H1 (cell line): Measurements from ENCODE around the gene CABLES2.

Experiments
- BACH1 ChIP-seq: IDR thresholded peaks from 2 replicates; pipeline ENCODE4 v1.6.1; 2012; ENCODE audit warnings: low read length, improper control_type of control experiment
- CBX5 ChIP-seq: fragments of 300-800, 300-1000 bp; sonication (generic); IDR thresholded peaks from 2 replicates; pipeline ENCODE4 v1.7.1; 2016; ENCODE audit warnings: antibody characterized with exemption, low read length, low read depth
- EZH2 ChIP-seq: fragments of 200-600 bp; sonication (generic); IDR thresholded peaks from 2 replicates; pipeline ENCODE4 v1.7.1; 2012; ENCODE audit warnings: low read depth, mild to moderate bottlenecking, moderate library complexity, low read length, inconsistent platforms; ENCODE audit not compliant: severe bottlenecking
- HDAC2 ChIP-seq, 2 experiments: fragments of 300-600 bp in 1 of 2; sonication (generic) in 1 of 2; IDR thresholded peaks; 2 replicates each; pipeline ENCODE4 v1.6.1; 2011 to 2012; ENCODE audit warnings: low read depth in 2 of 2, low read length in 2 of 2, mild to moderate bottlenecking in 2 of 2, moderate library complexity in 2 of 2, borderline replicate concordance in 1 of 2, inconsistent platforms in 1 of 2
- JUN ChIP-seq: IDR thresholded peaks from 2 replicates; pipeline ENCODE4 v1.6.1; 2011; ENCODE audit warnings: low read depth, mild to moderate bottlenecking, improper control_type of control experiment, low read length
- NRF1 ChIP-seq: IDR thresholded peaks from 2 replicates; pipeline ENCODE4 v1.6.1; 2011; ENCODE audit warnings: mild to moderate bottlenecking, low read depth, low read length, improper control_type of control experiment
- POLR2A ChIP-seq, 2 experiments: IDR thresholded peaks; 1 replicate in 1 of 2; 2 replicates in 1 of 2; pipeline ENCODE4 v1.6.1; 2011; ENCODE audit warnings: low read depth in 2 of 2, low read length in 2 of 2, mild to moderate bottlenecking in 2 of 2; ENCODE audit errors: control extremely low read depth in 1 of 2
- POLR2AphosphoS5 ChIP-seq: IDR thresholded peaks from 2 replicates; pipeline ENCODE4 v1.6.1; 2011; ENCODE audit warnings: low read depth, low read length
- RAD21 ChIP-seq, 2 experiments: IDR thresholded peaks in 1 of 2; conservative IDR thresholded peaks in 1 of 2; 2 replicates each; pipeline ENCODE4 v1.6.1; 2011; ENCODE audit warnings: low read depth in 2 of 2, low read length in 2 of 2, improper control_type of control experiment in 1 of 2, inconsistent platforms in 1 of 2, mild to moderate bottlenecking in 1 of 2, moderate library complexity in 1 of 2
- RNF2 ChIP-seq: fragments of 200-900, 300-1000 bp; sonication (generic); IDR thresholded peaks from 2 replicates; pipeline ENCODE4 v1.7.1; 2016; ENCODE audit warnings: borderline replicate concordance, low read depth, mild to moderate bottlenecking, antibody characterized with exemption, low read length; ENCODE audit not compliant: poor library complexity, severe bottlenecking; ENCODE audit errors: missing control alignments
- ZNF274 ChIP-seq: IDR thresholded peaks from 2 replicates; pipeline ENCODE4 v1.7.0; 2012; ENCODE audit warnings: low read length, borderline replicate concordance; ENCODE audit errors: extremely low read depth
- TF ChIP-seq, protein P1 (sequence below), 3 experiments: IDR thresholded peaks; 1 replicate in 2 of 3; 2 replicates in 1 of 3; pipeline versions ENCODE4 v1.5.1 to v1.6.1; 2011; ENCODE audit warnings: low read length in 3 of 3, mild to moderate bottlenecking in 3 of 3, inconsistent platforms in 2 of 3, low read depth in 1 of 3, moderate library complexity in 1 of 3; ENCODE audit not compliant: insufficient read depth in 1 of 3; ENCODE audit errors: control extremely low read depth in 1 of 3
- TF ChIP-seq, protein P2 (sequence below): IDR thresholded peaks from 2 replicates; pipeline ENCODE4 v1.6.1; 2012; ENCODE audit warnings: inconsistent platforms

DNA sequence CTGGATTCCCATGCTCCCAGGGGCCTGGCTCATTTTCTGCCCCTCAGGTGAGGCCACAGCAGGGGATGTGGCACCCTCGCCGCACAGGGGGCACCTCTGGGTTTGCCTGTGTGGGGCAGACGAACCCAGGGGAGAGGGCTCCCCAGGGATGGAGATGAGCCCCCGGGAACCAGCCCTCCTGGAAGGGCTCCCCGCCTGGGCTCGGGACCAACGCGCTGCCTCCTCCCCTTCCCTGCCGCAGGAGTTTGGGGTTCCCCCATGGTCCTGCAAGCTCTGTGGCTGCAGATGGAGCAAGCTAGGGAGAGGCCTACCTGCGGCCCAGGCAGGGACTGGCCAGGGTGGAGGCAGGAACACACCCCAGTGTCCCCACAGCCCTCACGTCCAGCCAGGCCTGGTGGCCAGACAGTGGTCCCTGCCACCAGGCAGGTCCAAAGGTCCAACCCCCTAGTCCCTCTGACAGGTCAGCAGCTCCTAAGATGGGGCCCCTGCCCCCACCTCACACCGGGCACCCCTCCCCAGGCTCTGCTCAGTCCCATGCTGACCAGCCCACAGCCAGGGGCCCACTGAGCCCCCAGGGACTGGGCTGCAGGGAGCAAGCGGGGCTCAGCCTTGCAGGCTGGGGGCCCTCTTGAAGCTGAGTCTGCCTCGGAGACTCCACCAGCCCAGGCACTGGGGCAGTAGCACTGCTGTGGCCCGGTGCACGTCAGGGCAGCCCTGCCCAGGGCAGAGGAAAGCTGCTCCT lies 53.6 kb downstream of the CABLES2 start:
- TF ChIP-seq ZNF274 (no peak), POLR2AphosphoS5 (no peak), HDAC2 (IDR thresholded peaks at IDR 0.05; ENCODE audit: borderline replicate concordance in 1 of 2, low read depth in 2 of 2, low read length in 2 of 2) (no peak), EZH2 (no peak), POLR2A (IDR thresholded peaks at IDR 0.05; ENCODE audit: control extremely low read depth in 1 of 2, low read depth in 2 of 2, low read length in 2 of 2) (no peak), BACH1 (no peak), NRF1 (no peak), JUN (no peak), RAD21 (IDR thresholded peaks at IDR 0.05 in 1 of 2, conservative IDR thresholded peaks at IDR 0.05 in 1 of 2; ENCODE audit: low read depth in 2 of 2, low read length in 2 of 2) (no peak), CBX5 (no peak), RNF2 (no peak)
- TF ChIP-seq, protein P1, sequence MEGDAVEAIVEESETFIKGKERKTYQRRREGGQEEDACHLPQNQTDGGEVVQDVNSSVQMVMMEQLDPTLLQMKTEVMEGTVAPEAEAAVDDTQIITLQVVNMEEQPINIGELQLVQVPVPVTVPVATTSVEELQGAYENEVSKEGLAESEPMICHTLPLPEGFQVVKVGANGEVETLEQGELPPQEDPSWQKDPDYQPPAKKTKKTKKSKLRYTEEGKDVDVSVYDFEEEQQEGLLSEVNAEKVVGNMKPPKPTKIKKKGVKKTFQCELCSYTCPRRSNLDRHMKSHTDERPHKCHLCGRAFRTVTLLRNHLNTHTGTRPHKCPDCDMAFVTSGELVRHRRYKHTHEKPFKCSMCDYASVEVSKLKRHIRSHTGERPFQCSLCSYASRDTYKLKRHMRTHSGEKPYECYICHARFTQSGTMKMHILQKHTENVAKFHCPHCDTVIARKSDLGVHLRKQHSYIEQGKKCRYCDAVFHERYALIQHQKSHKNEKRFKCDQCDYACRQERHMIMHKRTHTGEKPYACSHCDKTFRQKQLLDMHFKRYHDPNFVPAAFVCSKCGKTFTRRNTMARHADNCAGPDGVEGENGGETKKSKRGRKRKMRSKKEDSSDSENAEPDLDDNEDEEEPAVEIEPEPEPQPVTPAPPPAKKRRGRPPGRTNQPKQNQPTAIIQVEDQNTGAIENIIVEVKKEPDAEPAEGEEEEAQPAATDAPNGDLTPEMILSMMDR (IDR thresholded peaks at IDR 0.05; ENCODE audit: control extremely low read depth in 1 of 3, insufficient read depth in 1 of 3, low read depth in 1 of 3, low read length in 3 of 3): no peak
- TF ChIP-seq, protein P2, sequence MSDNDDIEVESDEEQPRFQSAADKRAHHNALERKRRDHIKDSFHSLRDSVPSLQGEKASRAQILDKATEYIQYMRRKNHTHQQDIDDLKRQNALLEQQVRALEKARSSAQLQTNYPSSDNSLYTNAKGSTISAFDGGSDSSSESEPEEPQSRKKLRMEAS: no peak
